BLaER1 treated with 17β-estradiol and CSF1 and Interleukin-3, amounts not matched to agents 10 nM and 100 nM (cell line): Measurements from ENCODE around the gene TBC1D8.
"Not testable (repeated sequence)": the region's sequence is repeated elsewhere in the genome, so short reads cannot be mapped to it uniquely, and the experiment has no call there.

Source experiments
- H3K27ac ChIP-seq, 11 experiments: shearing (Covaris generic); formaldehyde crosslinking; 2 replicates each; pipeline ENCODE4 v1.8.1; 2022
- H3K27me3 ChIP-seq, 11 experiments: shearing (Covaris generic); formaldehyde crosslinking; 2 replicates each; pipeline ENCODE4 v1.8.1; 2022
- H3K36me3 ChIP-seq, 11 experiments: shearing (Covaris generic); formaldehyde crosslinking; 2 replicates each; pipeline ENCODE4 v1.8.1; 2022
- H3K4me1 ChIP-seq, 10 experiments: shearing (Covaris generic); formaldehyde crosslinking; 2 replicates each; pipeline ENCODE4 v1.8.1; 2022
- H3K4me2 ChIP-seq, 11 experiments: shearing (Covaris generic); formaldehyde crosslinking; 2 replicates each; pipeline ENCODE4 v1.8.1; 2022
- H3K4me3 ChIP-seq, 10 experiments: shearing (Covaris generic); formaldehyde crosslinking; 2 replicates each; pipeline ENCODE4 v1.8.1; 2022
- H3K9ac ChIP-seq, 11 experiments: shearing (Covaris generic); formaldehyde crosslinking; 2 replicates each; pipeline ENCODE4 v1.8.1; 2022
- H3K9me3 ChIP-seq, 11 experiments: shearing (Covaris generic); formaldehyde crosslinking; replicated peaks in 1 of 11; 2 replicates each; pipeline ENCODE4 v1.8.1; 2022
- H4K20me1 ChIP-seq, 11 experiments: shearing (Covaris generic); formaldehyde crosslinking; 2 replicates each; pipeline ENCODE4 v1.8.1; 2022
- Cebpa-rat ChIP-seq, 11 experiments: shearing (Covaris generic); IDR thresholded peaks; 2 replicates each; pipeline ENCODE4 v1.8.1; 2022

Gene TBC1D8

DNA sequence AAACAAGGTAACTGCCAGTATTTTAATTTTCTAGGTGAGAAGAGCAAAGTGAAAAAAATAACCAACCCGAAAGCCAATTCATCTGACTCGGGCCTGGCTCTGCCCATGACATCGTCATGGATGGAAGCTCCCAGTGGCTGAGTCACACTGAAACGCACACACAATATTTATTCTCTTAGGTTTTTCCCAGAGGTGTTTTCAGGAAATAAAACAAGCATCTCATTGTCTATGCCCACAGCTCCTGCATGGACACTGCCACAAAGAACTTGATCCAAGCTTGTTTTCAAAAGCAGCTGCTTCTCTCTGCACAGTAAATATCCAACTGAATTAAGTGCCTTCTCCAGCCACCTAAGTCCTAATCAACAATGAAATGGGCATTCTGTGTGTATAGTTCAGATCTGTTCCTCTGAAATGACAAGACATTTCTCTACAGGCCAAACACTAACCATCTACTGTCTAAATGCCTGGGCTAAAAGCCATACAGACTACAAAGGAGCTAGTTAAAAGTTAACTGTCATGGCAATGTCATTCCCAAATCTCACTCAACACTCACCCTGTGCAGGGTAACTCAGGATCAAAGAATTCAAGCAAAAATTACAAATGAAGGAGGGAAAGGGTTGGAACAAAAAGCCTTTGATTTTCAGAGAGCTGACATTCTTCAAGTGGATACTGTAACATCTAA, 86.2 kb downstream of the TBC1D8 start:
- H3K27ac ChIP-seq = no peak overlapping the region
- H3K4me1 ChIP-seq = peaks cover 7 to 12% (median 8%) of the 10 kb centered on the region in 10 experiments; a peak in 17 of 20 replicates
- H3K4me3 ChIP-seq = no peak overlapping the region
- peaks cover 0 to 28% (median 0%) of the 10 kb centered on the region in 11 experiments; a peak in 3 of 22 replicates for H3K36me3 ChIP-seq
- no peak overlapping the region for H3K9ac ChIP-seq
- H3K4me2 ChIP-seq = peak overlapping the region in 10 of 11 experiments; percentile 3 to 59 (median 36); a peak in 11 of 22 replicates
- H3K27me3 ChIP-seq = no peaks in the 10 kb centered on the region
- no peaks in the 10 kb centered on the region for H3K9me3 ChIP-seq
- no peak for TF ChIP-seq Cebpa-rat (IDR thresholded peaks at IDR 0.05)
- H4K20me1 ChIP-seq = peaks cover 0 to 67% (median 0%) of the 10 kb centered on the region in 11 experiments; a peak in 5 of 22 replicates

DNA sequence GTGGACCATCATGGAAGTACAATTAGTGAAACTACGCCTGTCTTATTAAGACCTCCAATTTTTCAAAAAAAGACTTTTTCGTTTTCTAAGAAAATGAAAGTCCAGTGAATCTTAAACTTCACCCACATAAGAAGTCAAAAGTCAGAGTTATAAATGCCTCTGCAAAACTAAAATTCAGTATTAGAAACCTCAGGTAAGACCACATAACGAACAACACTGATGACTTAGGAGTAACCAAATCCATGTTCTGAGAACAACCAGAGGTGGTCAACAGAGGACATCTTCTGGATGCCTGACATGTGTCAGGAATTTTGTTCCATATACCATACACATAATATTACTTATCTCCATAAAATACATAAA, 86.7 kb downstream of the TBC1D8 start:
- H3K27ac ChIP-seq = no peak overlapping the region
- H3K4me1 ChIP-seq = peaks cover 7 to 12% (median 8%) of the 10 kb centered on the region in 10 experiments; a peak in 17 of 20 replicates

DNA sequence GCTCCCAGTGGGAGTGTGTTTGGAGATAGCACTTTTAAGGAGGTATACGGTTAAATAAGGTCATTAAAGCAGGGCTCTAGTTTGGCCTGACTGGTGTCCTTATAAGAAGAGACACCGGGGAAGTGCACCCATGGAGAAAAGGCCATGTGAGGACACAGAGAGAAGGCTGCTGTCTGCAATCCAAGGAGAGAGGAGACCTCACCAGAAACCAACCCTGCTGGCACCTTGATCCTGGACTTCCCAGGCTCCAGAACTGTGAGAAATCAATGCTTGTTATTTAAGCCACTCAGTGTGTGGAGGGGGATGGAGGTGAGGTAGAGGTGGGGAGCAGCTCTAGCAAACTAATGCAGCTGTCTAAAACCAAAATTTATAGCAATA, 87.1 kb downstream of the TBC1D8 start:
- Histone ChIP-seq H3K4me3 (no peak overlapping the region), H4K20me1 (peaks cover 0 to 74% (median 0%) of the 10 kb centered on the region in 11 experiments; a peak in 5 of 22 replicates), H3K9ac (no peak overlapping the region), H3K36me3 (peaks cover 0 to 37% (median 0%) of the 10 kb centered on the region in 11 experiments; a peak in 6 of 22 replicates), H3K4me2 (0 out of 22 replicates have a peak overlapping the region, but pooled peaks of 2 of the 11 experiments have one; percentile 38), H3K27me3 (no peaks in the 10 kb centered on the region), H3K9me3 (no peaks in the 10 kb centered on the region), H3K27ac (no peak overlapping the region), H3K4me1 (peaks cover 7 to 12% (median 8%) of the 10 kb centered on the region in 10 experiments; a peak in 17 of 20 replicates)
- TF ChIP-seq Cebpa-rat (IDR thresholded peaks at IDR 0.05) = no peak

More for the DNA sequence above, 86.7 kb downstream of the TBC1D8 start:
- Histone ChIP-seq H4K20me1 (peaks cover 0 to 72% (median 0%) of the 10 kb centered on the region in 11 experiments; a peak in 5 of 22 replicates), H3K9me3 (no peaks in the 10 kb centered on the region), H3K9ac (no peak overlapping the region), H3K36me3 (peaks cover 0 to 33% (median 0%) of the 10 kb centered on the region in 11 experiments; a peak in 5 of 22 replicates), H3K4me2 (peak overlapping the region in 7 of 11 experiments; percentile 3 to 59 (median 38); a peak in 9 of 22 replicates), H3K4me3 (no peak overlapping the region), H3K27me3 (no peaks in the 10 kb centered on the region)
- no peak for TF ChIP-seq Cebpa-rat (IDR thresholded peaks at IDR 0.05)

DNA sequence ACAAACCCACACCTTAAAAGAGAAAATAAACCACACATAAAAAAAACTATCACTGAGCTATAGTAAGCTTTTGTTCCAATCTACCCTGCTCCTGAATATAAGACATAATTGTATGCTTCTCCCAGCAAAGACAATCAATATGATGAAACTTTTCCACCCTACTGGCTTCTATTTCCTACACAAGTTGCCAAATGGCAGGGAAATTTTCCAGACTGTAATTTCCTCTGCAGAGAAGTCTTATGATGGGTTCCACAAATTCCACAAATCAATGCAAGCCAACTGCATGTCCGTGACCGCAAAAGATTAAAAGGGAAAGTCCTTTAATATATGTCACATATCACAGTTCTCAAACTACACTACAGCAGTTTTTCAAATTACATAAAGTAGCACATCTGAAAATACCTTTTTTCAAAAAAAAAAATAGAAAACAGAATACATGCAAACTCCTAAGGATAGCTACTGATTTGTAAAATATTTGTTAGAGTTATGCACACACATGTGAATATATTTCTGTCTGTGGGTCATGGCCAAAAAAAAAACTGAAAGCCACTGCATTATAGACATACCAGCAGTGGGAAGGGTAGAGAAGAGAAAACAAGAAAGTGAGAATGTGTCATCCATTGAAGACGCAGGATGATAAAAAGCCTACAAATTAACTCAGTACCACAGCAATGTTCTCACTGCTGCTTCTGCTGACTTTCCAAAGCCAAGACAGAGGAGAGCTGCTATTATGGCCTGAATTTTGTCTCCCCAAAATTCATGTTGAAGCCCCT, 87.6 kb downstream of the TBC1D8 start:
- Histone ChIP-seq H3K9ac (no peak overlapping the region), H4K20me1 (peaks cover 0 to 76% (median 0%) of the 10 kb centered on the region in 11 experiments; a peak in 5 of 22 replicates), H3K36me3 (peaks cover 0 to 37% (median 0%) of the 10 kb centered on the region in 11 experiments; a peak in 6 of 22 replicates), H3K27ac (no peak overlapping the region), H3K9me3 (no peaks in the 10 kb centered on the region), H3K27me3 (no peaks in the 10 kb centered on the region), H3K4me2 (no peak overlapping the region), H3K4me3 (no peak overlapping the region), H3K4me1 (peaks cover 7 to 12% (median 8%) of the 10 kb centered on the region in 10 experiments; a peak in 17 of 20 replicates)
- no peak for TF ChIP-seq Cebpa-rat (IDR thresholded peaks at IDR 0.05)

DNA sequence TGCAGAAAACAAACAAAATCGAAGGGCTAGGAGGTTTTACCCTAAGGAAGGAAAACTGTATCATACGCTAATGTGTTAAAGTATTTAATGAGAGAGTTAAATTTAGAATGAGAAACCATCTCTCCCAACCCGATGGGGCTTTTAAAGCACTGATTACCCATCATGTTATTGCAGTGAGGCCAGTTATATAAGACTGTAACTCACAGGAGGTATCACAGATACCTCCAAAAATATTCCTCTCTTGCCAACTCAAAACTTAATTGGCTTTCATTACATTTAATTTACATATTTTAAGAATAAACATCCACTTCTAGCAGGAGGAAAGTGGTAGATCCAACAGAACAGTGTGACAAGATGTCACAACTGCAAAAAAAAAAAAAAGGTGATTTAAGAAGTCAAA, 92.8 kb downstream of the TBC1D8 start:
- Histone ChIP-seq H3K36me3 (peaks cover 0 to 67% (median 0%) of the 10 kb centered on the region in 11 experiments; a peak in 6 of 22 replicates), H3K4me2 (no peak overlapping the region), H3K27me3 (no peaks in the 10 kb centered on the region), H3K9me3 (no peaks in the 10 kb centered on the region), H3K4me1 (peaks cover 0 to 4% (median 0%) of the 10 kb centered on the region in 10 experiments; a peak in 1 of 20 replicates), H4K20me1 (peaks cover 0 to 51% (median 0%) of the 10 kb centered on the region in 11 experiments; a peak in 5 of 22 replicates), H3K27ac (no peak overlapping the region), H3K9ac (no peak overlapping the region), H3K4me3 (no peak overlapping the region)
- no peak for TF ChIP-seq Cebpa-rat (IDR thresholded peaks at IDR 0.05)

DNA sequence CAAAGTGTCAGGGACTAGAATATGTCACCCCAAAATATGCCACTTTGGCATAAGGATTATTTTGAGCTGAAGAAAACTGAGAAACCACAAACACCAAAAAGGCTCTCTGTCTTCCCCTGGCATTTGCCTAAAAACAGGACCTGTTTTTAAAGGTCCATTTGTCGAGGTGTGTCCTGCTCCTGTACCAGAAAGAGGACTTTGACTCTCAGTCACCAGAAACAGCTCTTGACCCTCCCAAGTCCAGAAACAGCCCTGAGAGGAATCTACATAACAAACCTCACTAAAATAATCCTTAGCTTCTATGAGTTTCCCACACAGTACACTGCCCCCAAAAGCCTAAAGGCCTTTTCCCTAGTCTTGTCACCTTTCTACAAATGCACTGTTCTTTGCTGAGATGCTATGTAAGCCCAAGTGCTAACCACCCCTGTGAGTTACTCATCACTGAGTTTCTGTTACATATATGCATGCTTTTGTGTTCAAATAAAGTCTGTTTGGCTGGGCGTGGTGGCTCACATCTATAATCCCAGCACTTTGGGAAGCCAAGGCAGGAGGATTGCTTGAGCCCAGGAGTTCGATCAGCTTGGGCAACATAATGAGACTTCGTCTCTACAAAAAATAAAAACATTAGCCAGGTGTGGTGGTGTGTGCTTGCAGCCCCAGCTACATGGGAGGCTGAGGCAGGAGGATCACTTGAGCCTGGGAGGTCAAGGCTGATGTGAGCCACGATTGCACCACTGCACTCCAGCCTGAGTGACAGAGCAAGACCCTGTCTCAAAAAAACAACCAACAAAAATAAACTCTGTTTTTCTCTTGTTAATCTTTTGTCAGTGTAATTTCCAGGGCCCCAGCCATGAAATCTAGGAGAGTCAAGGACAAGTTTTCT, 93.9 kb downstream of the TBC1D8 start:
- H3K9ac ChIP-seq = peak overlapping the region in 1 of 11 experiments; percentile 45; a peak in 1 of 22 replicates
- H3K27me3 ChIP-seq = no peaks in the 10 kb centered on the region
- H3K36me3 ChIP-seq = peaks cover 0 to 78% (median 0%) of the 10 kb centered on the region in 11 experiments; a peak in 6 of 22 replicates
- H3K9me3 ChIP-seq = no peaks in the 10 kb centered on the region
- H3K4me2 ChIP-seq = no peak overlapping the region
- H4K20me1 ChIP-seq = peaks cover 0 to 46% (median 0%) of the 10 kb centered on the region in 11 experiments; a peak in 5 of 22 replicates
- no peak overlapping the region for H3K4me3 ChIP-seq
- peaks cover 0 to 4% (median 0%) of the 10 kb centered on the region in 10 experiments; a peak in 1 of 20 replicates for H3K4me1 ChIP-seq
- no peak for TF ChIP-seq Cebpa-rat (IDR thresholded peaks at IDR 0.05)
- no peak overlapping the region for H3K27ac ChIP-seq

DNA sequence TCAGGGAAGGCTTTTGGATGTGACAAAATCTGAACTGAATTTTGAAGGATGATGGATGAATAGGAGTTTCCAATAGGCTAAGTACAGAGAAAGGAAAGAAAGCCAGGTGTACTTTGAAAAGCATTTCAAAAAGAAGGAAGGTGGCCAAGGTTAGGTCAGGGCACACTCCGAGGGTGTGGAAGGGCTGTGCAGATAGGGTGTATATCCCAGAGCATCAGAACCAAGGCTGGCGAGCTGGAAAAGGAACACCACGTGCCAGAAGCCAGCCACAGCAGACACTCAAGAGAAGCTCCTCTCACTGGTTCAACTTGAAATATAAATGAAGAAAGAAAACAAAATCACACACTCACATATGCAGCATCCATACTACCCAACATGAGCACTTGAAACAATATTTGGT, 98.1 kb downstream of the TBC1D8 start:
- H3K9me3 ChIP-seq = peaks cover 0 to 17% (median 3%) of the 10 kb centered on the region in 11 experiments; a peak in 8 of 22 replicates
- H3K9ac ChIP-seq = no peak overlapping the region
- peaks cover 0 to 96% (median 0%) of the 10 kb centered on the region in 11 experiments; a peak in 7 of 22 replicates for H3K36me3 ChIP-seq
- peaks cover 0 to 10% (median 0%) of the 10 kb centered on the region in 11 experiments; a peak in 1 of 22 replicates for H4K20me1 ChIP-seq
- no peak overlapping the region for H3K27ac ChIP-seq
- H3K27me3 ChIP-seq = no peaks in the 10 kb centered on the region
- no peak overlapping the region for H3K4me3 ChIP-seq
- H3K4me1 ChIP-seq = no peaks in the 10 kb centered on the region
- no peak overlapping the region for H3K4me2 ChIP-seq
- TF ChIP-seq Cebpa-rat (IDR thresholded peaks at IDR 0.05) = no peak

DNA sequence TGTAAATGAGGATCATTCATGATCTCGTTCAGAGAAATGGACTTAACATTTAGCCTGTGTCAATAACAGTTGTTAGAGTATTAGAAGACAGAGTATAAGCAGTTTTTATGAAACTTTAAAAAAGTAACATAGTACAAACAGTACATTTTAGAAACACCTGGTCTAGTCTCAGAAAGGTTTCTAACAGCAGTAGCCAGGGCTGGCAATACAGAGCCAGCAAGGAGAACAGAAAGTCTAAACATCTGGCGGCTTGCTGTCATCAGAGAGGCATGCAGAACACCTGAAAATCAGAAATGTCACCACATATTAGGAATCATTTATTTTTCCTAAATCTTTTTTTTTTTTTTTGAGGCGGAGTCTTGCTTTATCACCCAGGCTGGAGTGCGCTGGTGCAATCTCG, 99.0 kb downstream of the TBC1D8 start:
- Histone ChIP-seq H3K9me3 (peaks cover 0 to 17% (median 3%) of the 10 kb centered on the region in 11 experiments; a peak in 8 of 22 replicates), H3K36me3 (peaks cover 0 to 96% (median 0%) of the 10 kb centered on the region in 11 experiments; a peak in 7 of 22 replicates), H3K4me1 (no peaks in the 10 kb centered on the region), H3K27ac (no peak overlapping the region), H3K4me3 (no peak overlapping the region), H3K27me3 (no peaks in the 10 kb centered on the region), H4K20me1 (peaks cover 0 to 8% (median 0%) of the 10 kb centered on the region in 11 experiments; a peak in 1 of 22 replicates), H3K9ac (no peak overlapping the region), H3K4me2 (no peak overlapping the region)
- no peak for TF ChIP-seq Cebpa-rat (IDR thresholded peaks at IDR 0.05)

DNA sequence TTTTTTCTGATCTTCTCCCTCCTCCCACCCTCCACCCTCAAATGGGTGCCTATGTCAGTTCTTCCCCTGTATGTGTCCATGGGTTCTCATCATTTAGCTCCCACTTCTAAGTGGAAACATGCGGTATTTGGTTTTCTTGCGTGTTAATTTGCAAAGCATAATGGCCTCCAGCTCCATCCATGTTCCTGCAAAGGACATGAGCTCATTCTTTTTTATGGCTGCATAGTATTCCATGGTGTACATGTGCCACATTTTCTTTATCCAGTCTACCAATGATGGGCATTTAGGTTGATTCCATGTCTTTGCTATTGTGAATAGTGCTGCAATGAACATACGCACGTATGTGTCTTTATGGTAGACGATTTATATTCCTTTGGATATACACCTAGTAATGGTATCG, 100.3 kb downstream of the TBC1D8 start:
- not testable (repeated sequence) for H4K20me1 ChIP-seq, H3K4me3 ChIP-seq, H3K9ac ChIP-seq, H3K27me3 ChIP-seq, H3K4me1 ChIP-seq, H3K27ac ChIP-seq, H3K4me2 ChIP-seq
- Histone ChIP-seq H3K9me3 (peaks cover 0 to 17% (median 3%) of the 10 kb centered on the region in 11 experiments; a peak in 8 of 22 replicates), H3K36me3 (peaks cover 0 to 100% (median 0%) of the 10 kb centered on the region in 11 experiments; a peak in 7 of 22 replicates)
